ENCODE results near the gene DIP2B. TPM values are rescaled to one million over a fixed set of nuclear protein-coding genes. Genes with fewer than 3 reads are reported as not detected.

DIP2B gene
- polyA plus RNA-seq, 10 donors, result 14.4 to 26.2 (median 18.3) TPM

GRCh38 chr12:50635857-50636256 is 131.1 kb downstream of the DIP2B start:
- DNase-seq, result no peak

GRCh38 chr12:50636505-50636904 is 131.7 kb downstream of the DIP2B start:
- DNase-seq, result no peak

GRCh38 chr12:50637870-50638481 is 133.2 kb downstream of the DIP2B start:
- peak in 1 of 3 donors; percentile 66 for DNase-seq

- DNase-seq, result no peak
These were observed 133.7 kb downstream of the DIP2B start for GRCh38 chr12:50638482-50638880.

GRCh38 chr12:50639721-50640120 is 134.9 kb downstream of the DIP2B start:
- DNase-seq, result no peak

GRCh38 chr12:50640321-50640939 is 135.6 kb downstream of the DIP2B start:
- DNase-seq, result no peak

GRCh38 chr12:50641566-50641965 is 136.8 kb downstream of the DIP2B start:
- DNase-seq, result no peak

- DNase-seq, result peak in 1 of 3 donors; percentile 48
These were observed 137.3 kb downstream of the DIP2B start for GRCh38 chr12:50642035-50642451.

GRCh38 chr12:50642761-50643160 is 138.0 kb downstream of the DIP2B start:
- DNase-seq, result no peak

GRCh38 chr12:50647031-50647430 is 142.2 kb downstream of the DIP2B start:
- no peak for DNase-seq

- DNase-seq, result no peak
These were observed 142.7 kb downstream of the DIP2B start for GRCh38 chr12:50647479-50647878.

- DNase-seq, result no peak
These were observed 145.5 kb downstream of the DIP2B start for GRCh38 chr12:50650285-50650684.

GRCh38 chr12:50655374-50655921 is 150.7 kb downstream of the DIP2B start:
- no peak for DNase-seq

GRCh38 chr12:50659260-50659659 is 154.5 kb downstream of the DIP2B start:
- DNase-seq, result no peak

- DNase-seq, result no peak
These were observed 155.1 kb downstream of the DIP2B start for GRCh38 chr12:50659690-50660424.

- no peak for DNase-seq
These were observed 155.6 kb downstream of the DIP2B start for GRCh38 chr12:50660425-50660822.

- DNase-seq, result peak in 1 of 3 donors; percentile 25
These were observed 156.7 kb downstream of the DIP2B start for GRCh38 chr12:50661300-50662115.

- DNase-seq, result no peak
These were observed 157.3 kb downstream of the DIP2B start for GRCh38 chr12:50662116-50662510.

- DNase-seq, result no peak
These were observed 160.4 kb downstream of the DIP2B start for GRCh38 chr12:50665170-50665569.

- DNase-seq, result no peak
These were observed 160.8 kb downstream of the DIP2B start for GRCh38 chr12:50665609-50666008.

- DNase-seq, result no peak
These were observed 161.2 kb downstream of the DIP2B start for GRCh38 chr12:50666023-50666422.

- DNase-seq, result no peak
These were observed 167.4 kb downstream of the DIP2B start for GRCh38 chr12:50672158-50672557.

Data from muscle of back (tissue), 11 donors.